A549 (cell line): ENCODE results near the gene TRDN.

Experiments
- SMC3 ChIP-seq: fragments of >200 bp; sonication (Bioruptor Twin); formaldehyde crosslinking; IDR thresholded peaks from 3 replicates; pipeline ENCODE4 v1.6.1; 2018; ENCODE audit warnings: inconsistent platforms
- TF ChIP-seq, protein P1 (sequence below): fragments of >200 bp; sonication (Bioruptor Twin); formaldehyde crosslinking; IDR thresholded peaks from 3 replicates; pipeline ENCODE4 v1.5.1; 2016
- TF ChIP-seq, protein P2 (sequence below): fragments of 450-650 bp; IDR thresholded peaks from 2 replicates; pipeline ENCODE4 v1.6.1; 2014; ENCODE audit warnings: antibody characterized with exemption

DNA sequence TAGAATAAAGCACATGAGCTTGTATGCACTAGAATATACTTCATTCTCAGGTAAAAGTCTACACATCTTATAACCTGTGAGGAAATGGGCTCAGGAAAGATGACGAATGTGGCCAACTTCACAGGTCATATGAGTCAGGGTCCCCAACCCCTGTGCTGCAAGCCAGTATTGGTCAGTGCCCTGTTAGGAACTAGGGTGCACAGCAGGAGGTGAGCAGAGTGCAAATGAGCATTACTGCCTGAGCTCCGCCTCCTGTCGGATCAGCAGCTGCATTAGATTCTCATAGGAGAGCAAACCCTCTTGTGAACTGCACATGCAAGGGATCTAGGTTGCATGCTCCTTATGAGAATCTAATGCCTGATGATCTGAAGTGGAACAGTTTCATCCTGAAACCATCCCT, 182.3 kb downstream of the TRDN start:
- TF ChIP-seq, protein P1, sequence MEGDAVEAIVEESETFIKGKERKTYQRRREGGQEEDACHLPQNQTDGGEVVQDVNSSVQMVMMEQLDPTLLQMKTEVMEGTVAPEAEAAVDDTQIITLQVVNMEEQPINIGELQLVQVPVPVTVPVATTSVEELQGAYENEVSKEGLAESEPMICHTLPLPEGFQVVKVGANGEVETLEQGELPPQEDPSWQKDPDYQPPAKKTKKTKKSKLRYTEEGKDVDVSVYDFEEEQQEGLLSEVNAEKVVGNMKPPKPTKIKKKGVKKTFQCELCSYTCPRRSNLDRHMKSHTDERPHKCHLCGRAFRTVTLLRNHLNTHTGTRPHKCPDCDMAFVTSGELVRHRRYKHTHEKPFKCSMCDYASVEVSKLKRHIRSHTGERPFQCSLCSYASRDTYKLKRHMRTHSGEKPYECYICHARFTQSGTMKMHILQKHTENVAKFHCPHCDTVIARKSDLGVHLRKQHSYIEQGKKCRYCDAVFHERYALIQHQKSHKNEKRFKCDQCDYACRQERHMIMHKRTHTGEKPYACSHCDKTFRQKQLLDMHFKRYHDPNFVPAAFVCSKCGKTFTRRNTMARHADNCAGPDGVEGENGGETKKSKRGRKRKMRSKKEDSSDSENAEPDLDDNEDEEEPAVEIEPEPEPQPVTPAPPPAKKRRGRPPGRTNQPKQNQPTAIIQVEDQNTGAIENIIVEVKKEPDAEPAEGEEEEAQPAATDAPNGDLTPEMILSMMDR: no peak
- no peak for TF ChIP-seq SMC3
- TF ChIP-seq, protein P2, sequence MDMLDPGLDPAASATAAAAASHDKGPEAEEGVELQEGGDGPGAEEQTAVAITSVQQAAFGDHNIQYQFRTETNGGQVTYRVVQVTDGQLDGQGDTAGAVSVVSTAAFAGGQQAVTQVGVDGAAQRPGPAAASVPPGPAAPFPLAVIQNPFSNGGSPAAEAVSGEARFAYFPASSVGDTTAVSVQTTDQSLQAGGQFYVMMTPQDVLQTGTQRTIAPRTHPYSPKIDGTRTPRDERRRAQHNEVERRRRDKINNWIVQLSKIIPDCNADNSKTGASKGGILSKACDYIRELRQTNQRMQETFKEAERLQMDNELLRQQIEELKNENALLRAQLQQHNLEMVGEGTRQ: no peak
